HG02571 (cell line): ENCODE measurements around the gene IQCE.
"Not testable (repeated sequence)": the region's sequence is repeated elsewhere in the genome, so short reads cannot be mapped to it uniquely, and the experiment has no call there.

ENCODE experiments used
- ATAC-seq: cut with Tn5 transposase; IDR thresholded peaks from one replicate; pipeline ENCODE4 v1.9.1; 2021; ENCODE audit warnings: mild to moderate bottlenecking, moderate library complexity; ENCODE audit not compliant: unreplicated experiment

IQCE gene

DNA sequence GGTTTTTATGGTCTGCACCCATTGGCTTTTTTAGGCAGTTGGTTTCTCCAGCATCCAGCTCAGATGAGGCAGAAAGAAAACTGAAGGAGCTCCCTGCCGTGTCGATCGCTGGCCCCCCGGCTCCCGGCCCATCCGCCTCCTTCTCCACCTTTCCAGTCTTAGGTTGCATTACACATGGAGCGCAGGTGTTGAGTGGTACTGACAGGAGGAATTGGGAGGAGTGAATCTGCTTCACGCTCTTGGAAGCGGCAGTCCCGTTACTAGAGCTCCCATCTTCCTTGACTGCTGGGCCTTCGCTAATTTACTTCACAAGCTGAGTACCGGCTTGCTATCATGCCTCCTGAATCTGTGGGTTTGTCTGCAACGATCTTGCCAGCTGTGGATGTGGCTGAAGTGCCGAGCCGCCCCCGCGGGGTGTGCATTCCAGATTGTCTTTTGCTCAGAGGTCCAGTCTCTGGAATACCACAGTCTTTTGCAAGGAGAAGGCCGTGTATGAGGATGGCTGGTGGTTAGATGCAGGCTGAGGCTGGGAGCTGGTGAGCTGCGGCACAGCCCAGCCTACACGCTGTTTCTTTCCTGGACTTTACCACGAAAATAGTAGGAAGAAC, 17.1 kb downstream of the IQCE start:
- no peak for ATAC-seq

DNA sequence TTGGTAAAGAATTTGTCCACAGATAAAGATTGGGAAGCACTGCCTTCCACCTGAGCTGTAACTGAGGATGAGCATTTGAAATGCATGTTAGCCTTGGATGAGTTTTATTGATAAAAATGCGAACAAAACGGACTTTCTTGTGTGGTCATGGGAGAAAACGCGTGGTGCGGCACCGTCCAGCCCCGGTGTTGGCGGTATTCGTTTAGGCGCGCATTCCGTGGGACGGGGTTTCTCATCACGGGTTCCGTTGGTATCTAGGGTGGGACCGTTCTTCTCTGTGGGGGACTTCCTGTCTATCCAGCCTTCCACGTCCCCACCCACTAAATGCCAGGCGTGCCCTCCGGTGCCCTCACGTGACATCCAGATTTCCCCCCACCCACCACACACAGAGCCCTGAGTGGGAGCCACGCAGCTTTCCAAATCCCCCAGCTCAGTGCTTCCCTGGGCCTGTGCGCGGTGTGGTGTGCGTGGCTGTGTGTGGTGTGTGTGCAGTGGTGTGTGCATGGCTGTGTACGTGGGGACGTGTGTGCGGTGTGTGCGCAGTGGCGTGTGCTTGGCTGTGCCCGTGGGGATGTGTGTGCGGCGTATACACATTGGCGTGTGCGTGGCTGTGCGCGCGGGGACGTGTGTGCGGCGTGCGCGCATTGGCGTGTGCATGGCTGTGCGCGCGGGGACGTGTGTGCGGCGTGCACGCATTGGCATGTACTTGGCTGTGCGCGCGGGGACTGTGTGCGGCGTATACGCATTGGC, 18.1 kb downstream of the IQCE start:
- ATAC-seq, result no peak

GRCh38 chr7:2577914-2578680, 19.3 kb downstream of the IQCE start:
- ATAC-seq, result no peak

DNA sequence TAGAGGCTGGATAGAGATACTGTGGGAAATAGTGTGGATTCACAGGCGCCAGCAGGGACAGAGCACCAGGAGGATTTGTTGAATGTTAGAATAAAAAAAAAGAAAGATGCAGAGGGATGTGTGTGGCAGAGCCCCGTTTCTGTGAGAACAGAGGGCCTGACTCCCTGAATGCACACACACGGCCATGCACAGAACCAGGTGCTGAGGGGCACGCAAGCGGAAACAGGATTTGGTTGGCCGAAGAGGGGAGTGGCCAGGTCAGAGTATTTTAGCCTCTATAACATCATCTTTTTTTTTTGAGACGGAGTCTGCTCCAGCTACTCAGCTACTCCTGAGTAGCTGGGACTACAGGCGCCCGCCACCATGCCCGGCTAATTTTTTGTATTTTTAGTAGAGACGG, 21.9 kb downstream of the IQCE start:
- no peak for ATAC-seq

DNA sequence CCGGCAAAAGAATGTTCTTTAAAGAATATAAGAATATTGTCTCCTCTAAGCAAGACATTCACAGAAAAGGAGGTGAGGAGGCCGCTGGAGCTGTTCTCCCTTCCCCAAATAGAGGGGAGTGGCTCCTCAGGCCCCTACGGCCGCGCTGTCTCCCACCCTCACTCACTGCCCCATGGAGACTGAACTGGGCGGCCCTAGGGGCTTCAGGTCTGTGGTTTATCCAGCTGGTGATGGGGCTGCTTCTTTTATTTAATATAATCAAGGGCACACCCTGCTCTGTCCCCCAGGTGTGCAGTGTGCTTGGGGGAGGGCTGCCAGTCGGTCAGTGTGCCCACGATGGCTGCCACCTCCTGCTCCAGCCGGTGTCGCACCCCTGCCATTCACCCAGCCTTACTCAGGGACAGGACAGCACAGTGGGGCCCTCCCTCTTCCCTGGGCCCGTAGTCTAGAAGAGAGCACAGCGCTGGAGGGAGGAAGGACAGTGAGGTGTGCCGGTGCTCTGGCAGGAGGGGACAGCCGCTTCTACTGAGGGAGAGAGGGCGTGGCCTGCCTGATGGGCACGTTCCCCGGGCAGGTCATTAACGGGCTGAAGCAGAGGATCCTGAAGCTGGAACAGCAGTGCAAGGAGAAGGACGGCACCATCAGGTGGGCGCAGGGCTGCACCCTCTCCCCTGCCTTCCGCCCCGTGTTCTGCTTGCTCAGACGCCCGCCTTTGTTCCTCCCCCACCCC, 23.4 kb downstream of the IQCE start:
- ATAC-seq, result no peak

DNA sequence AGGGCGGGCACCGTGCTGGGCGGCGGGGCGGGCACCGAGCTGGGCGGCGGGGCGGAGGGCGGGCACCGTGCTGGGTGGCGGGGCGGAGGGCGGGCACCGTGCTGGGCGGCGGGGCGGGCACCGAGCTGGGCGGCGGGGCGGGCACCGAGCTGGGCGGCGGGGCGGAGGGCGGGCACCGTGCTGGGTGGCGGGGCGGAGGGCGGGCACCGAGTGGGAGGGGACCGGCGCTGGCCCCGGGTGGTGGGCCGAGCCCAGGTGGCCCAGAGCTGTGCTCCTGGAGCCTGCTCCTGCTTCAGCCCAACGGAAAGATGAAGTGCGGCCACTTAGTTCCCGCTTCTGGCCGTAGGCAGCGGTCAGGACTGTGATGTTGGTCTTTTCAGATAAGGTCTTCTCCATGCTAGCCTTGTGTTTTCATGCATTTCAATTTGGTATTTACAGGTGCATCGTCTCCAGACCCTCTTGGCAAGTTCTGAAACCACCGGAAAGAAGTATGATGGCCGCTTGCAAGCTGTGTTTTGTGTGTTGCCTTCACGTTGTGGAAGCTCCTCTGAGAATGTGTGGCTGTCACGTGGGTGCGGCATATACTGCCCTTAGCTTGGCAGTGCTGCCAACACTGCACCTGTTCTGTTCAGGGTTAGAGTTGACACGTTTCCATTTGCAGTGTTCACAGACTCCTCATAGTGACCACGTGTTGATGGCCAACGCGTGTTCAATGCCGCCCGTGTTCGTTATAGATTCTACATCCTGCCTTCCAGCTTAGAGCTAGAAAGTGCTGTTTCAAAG, 25.2 kb downstream of the IQCE start:
- no peak for ATAC-seq

GRCh38 chr7:2585446-2585845, 26.7 kb downstream of the IQCE start:
- ATAC-seq, result no peak

DNA sequence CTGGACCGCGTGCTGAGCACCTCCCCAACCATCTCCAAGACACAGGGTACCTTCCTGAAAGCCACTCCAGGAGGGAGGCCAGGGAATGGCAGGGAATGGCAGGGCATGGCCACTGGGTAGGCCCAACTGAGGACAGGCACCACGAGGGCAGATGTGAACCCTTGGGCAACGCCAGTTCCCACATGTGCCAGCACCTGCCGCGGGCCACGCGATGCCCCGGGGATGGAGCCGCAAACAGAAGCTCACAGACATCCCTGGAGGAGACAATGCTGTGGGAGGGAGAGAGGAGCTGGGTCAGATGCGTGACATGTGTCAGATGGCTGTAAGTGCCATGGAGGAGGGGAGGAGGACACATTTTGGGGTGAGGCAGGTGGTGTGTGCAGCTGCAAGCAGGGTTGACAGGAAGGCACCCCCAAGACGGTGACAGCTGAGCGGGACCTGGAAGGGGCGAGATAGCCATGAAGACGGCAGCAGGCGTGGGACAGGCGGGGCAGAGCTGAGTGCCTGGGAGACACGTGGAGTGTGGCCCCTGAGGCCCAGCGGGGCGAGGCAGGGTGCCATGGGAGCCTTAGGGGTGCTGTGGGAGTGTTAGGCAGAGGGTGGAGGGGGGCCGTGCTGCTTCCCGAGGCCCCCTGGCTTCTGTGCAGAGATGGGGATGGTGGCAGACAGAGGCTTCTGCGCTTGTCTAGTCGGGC, 27.7 kb downstream of the IQCE start:
- no peak for ATAC-seq

GRCh38 chr7:2587134-2587533, 28.4 kb downstream of the IQCE start:
- no peak for ATAC-seq

- no peak for ATAC-seq
Measured at GRCh38 chr7:2587778-2588177, 29.0 kb downstream of the IQCE start.

DNA sequence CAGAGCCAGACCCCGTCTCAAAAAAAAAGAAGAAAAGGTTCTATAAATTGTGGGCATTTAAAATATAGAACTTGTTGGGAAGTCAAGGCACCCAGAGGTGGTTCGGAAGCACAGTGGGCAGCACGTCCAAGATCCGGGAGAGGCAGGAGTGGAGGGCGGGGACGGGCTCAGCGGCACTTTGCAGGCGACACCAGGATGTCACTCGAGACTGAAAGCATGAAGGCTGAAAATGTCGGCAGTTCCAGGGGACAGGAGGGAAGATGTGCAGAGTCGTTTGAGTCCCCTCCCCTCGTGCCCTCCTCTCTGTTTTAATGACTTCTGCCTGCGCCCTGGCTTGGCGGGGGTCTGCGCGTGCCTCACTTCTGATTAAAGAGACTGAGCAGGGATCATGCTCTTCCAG, 30.6 kb downstream of the IQCE start:
- no peak for ATAC-seq

GRCh38 chr7:2589941-2590340, 31.2 kb downstream of the IQCE start:
- ATAC-seq, result not testable (repeated sequence)

DNA sequence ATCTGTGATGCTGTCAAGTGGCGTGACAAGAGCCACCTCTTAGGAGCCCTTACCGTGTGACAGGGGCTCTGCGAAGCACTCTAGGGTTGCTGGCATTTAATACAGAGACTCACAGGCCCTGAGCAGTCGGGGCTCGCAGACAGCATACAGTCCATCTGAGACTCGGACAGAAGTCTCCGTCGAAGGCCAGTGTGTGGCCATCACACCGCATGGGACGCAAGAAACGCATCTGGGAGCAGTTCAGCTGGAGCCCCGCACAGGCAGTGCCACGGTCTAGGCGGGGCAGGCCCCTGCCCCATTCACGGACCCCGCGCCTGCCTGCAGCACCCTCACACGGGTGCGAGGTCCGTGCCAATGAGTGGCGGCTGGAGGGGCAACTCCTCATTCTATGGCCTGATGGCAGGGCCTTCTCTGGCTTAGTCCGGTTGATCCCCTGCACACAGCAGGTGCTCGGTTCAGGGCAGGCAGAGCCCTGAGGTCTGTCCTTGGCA, 33.6 kb downstream of the IQCE start:
- ATAC-seq, result no peak

DNA sequence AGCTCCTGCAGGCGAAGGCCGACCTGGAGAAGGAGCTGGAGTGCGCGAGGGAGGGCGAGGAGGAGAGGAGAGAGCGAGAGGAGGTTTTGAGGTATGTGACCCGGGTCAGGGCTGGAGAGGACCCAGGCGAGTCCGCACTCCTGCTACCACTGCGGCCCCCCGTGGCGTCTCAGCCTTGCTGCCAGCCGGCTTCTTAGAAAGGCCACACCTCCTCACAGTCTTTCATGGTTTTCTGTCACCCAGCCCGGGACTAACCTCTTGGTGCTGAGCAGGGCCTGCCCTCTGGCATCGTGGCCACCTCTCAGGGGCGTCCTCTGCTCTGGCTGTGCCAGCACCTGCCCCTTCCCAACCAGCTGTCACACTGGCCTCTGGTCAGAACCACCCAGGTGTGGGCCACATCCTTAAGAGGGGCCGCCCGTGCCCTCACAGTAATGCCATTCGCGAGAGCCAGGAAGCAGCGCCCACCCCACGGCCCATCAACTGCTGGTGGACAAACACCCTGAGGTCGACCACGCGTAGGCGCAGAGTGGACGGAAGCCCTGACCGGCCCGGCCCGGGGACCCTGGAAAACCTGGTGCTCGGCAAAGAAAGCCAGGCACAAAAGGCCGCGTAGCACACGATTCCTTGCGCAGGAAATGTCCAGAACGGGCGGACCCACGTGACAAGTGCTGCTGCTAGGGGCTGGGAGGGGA, 34.4 kb downstream of the IQCE start:
- no peak for ATAC-seq

GRCh38 chr7:2594599-2594998, 35.8 kb downstream of the IQCE start:
- ATAC-seq, result no peak

- no peak for ATAC-seq
Measured at GRCh38 chr7:2595258-2595860, 36.6 kb downstream of the IQCE start.

GRCh38 chr7:2596464-2597272, 37.9 kb downstream of the IQCE start:
- no peak for ATAC-seq

- ATAC-seq, result no peak
Measured at GRCh38 chr7:2597273-2597640, 38.5 kb downstream of the IQCE start.
